Gastrocnemius medialis (tissue), 4 donors: ENCODE results near the gene DEFB108B.
"Not testable (repeated sequence)": the region's sequence is repeated elsewhere in the genome, so short reads cannot be mapped to it uniquely, and the experiment has no call there.

Experiments used
- POLR2A ChIP-seq, 2 donors: fragments of 450-650 bp; IDR thresholded peaks; one replicate each; pipeline ENCODE4 v1.6.1; 2017; ENCODE audit warnings: antibody characterized with exemption in 2 of 2, mild to moderate bottlenecking in 2 of 2, moderate library complexity in 2 of 2
- TF ChIP-seq, protein P1 (sequence below), 5 experiments: fragments of 450-650 bp in 3 of 5; fragments of 200-600 bp in 2 of 5; sonication (generic) in 2 of 5; IDR thresholded peaks in 4 of 5; conservative IDR thresholded peaks in 1 of 5; 1 replicate in 4 of 5; 2 replicates in 1 of 5; pipeline ENCODE4 v1.5.1; 2016 to 2019; ENCODE audit warnings: antibody characterized with exemption in 5 of 5, mild to moderate bottlenecking in 3 of 5, moderate library complexity in 3 of 5

DNA sequence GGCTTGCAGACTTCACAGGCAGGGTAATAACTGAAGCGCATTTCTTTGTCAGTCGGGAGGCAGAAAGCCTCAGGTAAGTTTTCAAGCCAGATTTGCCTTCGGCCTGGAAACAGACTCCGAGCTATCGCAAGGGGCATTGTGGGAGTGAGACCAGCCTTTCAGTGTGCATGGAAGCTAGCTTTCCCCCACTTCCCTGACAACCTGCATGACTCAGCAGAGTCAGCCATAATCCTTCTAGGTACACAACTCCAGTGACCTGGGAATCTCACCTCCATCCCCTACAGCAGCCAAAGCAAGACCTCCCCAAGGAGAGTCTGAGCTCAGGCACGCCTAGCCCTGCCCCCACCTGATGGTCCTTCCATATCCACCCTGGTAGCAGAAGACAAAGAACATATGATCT lies 9.7 kb downstream of the DEFB108B start:
- TF ChIP-seq, protein P1, sequence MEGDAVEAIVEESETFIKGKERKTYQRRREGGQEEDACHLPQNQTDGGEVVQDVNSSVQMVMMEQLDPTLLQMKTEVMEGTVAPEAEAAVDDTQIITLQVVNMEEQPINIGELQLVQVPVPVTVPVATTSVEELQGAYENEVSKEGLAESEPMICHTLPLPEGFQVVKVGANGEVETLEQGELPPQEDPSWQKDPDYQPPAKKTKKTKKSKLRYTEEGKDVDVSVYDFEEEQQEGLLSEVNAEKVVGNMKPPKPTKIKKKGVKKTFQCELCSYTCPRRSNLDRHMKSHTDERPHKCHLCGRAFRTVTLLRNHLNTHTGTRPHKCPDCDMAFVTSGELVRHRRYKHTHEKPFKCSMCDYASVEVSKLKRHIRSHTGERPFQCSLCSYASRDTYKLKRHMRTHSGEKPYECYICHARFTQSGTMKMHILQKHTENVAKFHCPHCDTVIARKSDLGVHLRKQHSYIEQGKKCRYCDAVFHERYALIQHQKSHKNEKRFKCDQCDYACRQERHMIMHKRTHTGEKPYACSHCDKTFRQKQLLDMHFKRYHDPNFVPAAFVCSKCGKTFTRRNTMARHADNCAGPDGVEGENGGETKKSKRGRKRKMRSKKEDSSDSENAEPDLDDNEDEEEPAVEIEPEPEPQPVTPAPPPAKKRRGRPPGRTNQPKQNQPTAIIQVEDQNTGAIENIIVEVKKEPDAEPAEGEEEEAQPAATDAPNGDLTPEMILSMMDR (IDR thresholded peaks at IDR 0.05 in 4 of 5, conservative IDR thresholded peaks at IDR 0.05 in 1 of 5): not testable (repeated sequence)
- TF ChIP-seq POLR2A (IDR thresholded peaks at IDR 0.05): not testable (repeated sequence)
